CD4-positive, alpha-beta T cell treated with Interleukin-17A for 1 hour (primary cell): Measurements from ENCODE around the gene MACROD2.

ENCODE experiments used
- DNase-seq: peaks from one replicate; pipeline ENCODE4 v3.0.0-alpha.2; 2020

MACROD2 gene

DNA sequence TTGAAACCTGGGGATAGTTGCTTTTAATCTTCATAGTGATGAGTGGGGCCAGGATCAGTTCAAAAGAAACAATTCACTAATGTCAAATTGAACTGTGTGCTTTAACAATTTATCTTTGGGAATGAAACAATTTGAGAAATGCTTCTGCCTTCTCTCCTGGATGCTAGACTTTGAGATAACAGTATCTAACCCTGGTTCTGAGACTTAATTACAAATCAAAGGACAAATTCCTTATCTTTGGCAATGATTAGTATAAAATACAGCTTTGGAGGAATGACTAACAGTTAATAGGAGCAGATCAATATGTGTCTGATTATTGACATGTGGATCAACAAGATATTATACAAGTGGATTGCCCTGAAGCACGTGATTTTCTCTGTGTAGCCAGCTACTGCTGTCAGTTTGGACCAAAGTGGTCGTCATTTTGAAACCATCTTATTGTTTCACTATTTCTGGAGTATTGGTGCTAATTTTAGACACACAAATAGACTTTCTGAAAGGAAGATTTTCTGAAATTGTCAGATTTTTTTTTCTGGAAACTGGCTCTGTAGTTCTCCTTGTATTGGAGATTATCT is 348.3 kb downstream of the MACROD2 start:
- DNase-seq, result no peak

DNA sequence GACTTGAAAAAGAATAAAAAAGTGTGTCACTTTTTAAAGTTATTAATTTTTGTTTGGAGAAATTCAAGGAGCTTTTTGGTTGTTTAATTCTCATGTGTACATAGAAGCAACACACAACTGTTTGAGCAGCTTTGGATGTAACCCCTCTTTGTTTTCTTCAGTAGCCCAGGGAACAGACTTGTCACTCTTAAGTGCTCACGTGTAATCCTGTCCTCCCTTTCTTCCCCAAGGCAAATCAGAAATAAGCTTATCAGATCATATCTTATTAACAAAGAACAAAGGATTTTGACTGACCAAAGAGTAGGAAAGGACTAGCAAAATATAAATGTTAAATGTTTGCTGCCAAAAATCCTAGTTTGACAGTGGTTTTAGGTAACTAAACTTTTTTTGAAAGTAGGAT is 349.4 kb downstream of the MACROD2 start:
- no peak for DNase-seq

DNA sequence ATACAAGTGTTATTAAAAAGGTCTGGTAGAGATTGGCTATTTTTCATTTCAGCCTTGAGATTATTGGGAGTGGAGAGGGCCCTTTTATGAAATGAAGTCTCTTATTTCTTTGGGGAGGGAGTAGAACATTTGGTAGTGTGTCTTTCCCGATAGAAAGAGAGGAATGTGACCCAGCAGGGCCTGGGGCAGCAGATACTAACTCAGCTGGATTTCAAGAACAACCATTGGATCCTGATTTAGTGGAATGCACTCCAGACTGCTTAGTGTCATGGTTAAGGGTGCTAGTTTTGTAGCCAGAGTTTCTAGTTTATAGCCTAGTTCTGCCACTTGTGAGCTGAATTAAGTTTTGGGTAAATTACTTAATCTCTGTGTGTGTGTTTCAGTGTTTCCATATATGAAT is 360.5 kb downstream of the MACROD2 start:
- DNase-seq, result no peak

DNA sequence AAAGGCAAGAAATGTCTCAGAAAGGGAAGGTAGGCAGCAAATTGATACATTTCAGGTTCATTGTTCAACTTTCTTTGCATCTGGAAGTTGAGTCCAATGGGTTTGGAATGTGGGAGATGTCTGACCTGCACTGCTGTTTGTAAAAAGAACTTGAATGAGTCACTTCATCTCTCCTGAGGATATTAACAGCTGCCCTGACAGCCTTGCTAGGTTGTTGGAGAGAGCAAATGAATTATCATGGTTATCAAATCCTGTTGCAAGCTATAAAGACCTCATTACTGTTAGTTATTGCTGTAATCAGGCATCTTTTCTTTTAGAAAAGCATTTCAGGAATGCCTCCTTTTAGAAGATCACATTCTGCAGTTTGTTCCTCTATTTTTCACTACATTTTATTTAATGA is 365.1 kb downstream of the MACROD2 start:
- no peak for DNase-seq

DNA sequence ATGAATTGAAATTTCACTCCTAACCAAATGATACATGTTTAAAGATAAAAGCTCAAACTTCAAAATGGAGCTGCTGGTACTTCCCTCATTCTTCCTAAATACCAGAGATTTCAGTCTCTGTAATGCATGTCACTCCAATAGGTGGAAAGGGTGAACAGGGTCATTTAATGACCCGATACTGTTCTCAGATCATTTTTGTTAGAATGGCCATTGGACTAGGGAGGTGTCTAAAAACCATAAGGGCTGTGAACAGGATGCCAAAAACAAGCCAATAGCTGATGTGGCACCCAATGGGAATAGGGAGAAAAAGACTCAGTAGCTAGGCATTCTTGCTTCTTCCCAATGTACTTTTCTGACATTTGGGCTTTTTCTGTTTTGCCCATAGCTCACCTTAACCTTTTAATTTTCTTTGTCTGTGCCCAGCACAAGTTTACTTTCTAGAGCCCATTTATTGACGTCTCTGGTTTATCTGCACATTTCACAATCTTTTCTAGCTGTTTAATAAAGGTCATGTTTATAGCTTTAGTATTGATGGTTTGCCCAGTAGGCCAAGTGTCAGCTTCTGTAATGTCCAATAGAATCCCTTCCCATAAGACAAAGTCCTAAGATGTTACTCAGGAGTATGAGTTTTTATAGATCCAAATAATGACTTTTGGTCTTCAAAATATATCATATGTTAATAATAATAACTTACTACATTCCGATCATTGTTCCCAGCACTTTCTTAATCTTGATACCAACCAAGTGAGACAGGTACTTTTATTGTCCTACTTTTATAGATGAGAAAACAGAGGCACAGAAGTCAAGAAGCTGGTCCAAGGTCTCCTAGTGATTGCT is 366.4 kb downstream of the MACROD2 start:
- DNase-seq, result no peak

DNA sequence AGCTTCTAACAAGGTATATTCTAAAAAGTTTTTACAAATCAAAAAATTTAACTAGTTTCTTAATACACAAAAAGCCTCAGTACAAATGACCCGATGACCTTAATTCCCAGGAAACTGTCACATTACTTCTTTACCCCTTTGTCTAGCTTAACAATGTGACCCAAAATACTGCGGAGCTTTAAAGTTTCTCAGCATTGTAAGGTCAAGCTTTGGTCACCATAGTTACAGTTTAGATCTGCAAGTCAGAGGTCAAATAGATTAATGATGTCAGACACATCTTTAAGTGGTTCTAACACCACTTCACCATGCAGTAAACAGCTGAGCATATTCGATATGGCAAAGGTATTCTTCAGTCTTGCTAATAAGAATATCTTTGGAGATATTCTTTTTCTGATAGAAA is 378.9 kb downstream of the MACROD2 start:
- no peak for DNase-seq

DNA sequence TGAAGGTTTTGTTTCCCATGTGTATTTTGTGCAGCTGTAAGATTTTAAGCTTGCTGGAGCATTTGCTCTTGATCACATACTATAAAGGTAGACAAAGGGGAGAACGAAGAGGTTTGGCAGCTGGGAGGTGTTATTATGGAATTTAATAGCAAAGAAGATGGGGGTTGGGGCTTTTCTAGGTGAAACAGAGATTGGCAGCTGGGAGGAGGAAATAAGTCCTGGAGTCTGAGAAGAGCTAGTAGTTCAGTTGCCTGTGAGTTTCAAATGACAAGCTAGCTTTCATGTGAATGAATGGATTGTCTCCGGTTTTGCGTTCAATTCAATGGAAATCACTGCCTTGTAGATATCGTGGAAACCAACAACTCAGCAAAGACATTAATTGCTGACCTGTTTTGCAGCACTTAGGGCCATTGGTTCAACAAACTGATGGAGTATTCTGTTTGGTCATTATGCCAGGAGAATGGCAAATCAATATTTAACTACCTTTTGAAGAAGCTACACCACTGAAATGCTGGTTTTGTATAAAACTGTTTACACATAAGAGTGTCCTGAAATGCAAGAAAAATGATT is 380.2 kb downstream of the MACROD2 start:
- no peak for DNase-seq

DNA sequence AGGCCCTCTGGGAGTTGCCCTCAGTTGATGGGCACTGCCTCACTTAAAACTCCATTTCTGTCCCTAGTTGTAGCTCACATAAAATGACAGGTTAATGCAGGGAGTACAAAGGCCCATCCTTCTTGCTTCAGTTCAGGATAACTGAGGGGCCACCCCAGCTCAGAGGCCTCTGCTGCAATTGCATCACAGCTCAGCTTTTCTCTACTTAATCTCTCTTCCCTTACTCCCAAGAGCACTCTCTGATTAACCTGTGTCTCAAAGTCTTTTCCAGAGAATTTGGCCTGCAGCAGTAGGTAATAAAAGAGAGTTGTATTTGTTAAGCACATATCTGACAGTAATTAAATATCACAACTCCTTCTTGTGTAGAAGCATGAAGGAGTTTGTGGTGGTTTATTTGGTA is 383.0 kb downstream of the MACROD2 start:
- DNase-seq, result no peak

DNA sequence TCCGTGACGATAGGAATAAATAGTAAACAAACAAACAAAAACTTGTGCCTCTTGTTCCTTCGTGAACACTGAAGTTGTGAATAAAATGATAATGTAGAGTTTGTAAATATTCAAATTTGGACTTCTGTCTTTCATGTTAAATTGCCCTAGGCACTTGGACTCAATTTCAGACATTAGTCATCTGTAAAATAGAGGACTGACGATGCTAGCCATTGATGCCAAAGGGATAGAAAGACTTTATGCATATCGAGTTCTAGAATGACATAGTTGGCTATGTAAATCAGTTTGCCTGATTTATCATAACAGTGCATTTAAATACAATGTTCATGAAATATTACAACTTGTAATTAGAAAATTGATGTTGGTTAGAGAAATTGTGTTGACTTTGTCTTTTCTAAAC is 388.0 kb downstream of the MACROD2 start:
- no peak for DNase-seq

DNA sequence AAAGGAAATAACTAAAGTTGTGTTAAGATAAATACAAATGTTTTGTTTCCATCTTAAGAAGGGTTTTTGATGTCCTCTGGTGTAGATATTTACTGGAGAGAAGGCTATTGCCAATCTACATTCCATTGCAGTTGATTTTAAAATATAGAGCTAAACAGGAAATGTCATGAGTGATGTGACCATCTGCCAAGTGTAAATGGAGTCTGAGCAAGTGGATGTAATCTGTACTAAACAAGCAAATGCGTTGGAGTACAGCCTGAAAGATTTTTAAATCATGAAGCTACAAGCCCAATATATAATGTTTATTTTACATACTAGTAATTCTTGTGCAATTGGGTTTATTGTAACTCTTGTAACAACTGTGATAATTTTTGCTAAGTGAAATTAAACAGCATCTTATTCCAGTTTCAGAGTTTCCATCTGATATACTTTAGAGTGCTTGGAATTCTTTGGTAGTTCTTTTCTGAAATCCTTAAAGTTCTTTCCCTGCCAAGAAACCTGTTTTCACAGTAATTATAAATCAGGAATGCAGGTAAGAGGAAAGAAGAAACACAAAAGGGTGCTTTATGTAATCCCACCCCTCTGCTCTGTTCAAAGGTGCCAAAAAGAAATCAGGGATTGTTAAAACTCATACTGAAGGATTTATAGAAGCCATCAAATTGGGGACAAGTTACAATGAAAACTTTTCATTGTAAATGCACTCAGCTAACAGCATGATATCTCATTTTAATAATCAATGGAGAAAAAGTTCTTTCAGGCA is 389.3 kb downstream of the MACROD2 start:
- DNase-seq, result no peak

DNA sequence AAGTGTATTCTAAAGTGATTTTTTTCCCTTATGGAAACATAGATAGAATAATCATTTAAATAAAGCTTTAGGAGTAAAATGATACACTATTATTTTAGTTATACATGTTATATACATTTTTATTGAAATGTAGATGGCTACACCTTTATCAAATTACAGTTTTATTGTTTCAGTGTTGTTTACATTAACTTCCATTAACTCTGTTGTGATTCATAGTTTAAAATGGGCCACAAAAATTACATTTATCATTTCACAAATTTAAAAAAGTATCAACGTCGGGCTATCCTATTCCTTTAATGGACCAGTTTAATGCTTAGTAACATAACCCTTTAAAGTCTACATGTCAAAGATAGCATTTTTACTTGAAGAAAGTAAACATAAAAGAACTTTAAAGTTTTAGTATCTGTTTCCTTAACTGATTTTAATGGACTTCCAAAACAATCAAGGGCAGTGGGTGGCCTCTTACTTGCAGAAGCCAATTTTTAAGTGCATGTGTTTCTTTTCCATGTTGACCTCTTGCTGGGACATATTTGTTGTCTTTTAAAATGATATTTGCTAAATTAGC is 389.9 kb downstream of the MACROD2 start:
- no peak for DNase-seq

DNA sequence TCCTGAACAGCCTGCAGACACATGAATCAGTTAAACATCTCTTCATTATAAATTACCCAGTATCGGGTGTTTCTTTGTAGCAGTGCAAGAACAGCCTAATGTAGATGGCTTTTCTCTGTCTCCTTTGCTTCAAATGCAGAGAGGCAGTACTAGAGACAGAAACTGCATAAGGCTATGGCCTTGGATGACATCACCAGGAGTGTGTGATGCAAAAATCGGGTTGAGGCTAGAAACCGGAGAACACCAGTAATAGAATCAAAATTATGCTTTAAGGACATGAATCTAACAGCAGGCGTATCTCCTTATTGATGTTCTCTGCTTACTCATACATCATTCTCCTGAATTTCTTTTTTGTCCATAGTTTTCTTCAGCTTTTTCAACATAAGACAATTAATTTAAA is 391.4 kb downstream of the MACROD2 start:
- DNase-seq, result no peak

DNA sequence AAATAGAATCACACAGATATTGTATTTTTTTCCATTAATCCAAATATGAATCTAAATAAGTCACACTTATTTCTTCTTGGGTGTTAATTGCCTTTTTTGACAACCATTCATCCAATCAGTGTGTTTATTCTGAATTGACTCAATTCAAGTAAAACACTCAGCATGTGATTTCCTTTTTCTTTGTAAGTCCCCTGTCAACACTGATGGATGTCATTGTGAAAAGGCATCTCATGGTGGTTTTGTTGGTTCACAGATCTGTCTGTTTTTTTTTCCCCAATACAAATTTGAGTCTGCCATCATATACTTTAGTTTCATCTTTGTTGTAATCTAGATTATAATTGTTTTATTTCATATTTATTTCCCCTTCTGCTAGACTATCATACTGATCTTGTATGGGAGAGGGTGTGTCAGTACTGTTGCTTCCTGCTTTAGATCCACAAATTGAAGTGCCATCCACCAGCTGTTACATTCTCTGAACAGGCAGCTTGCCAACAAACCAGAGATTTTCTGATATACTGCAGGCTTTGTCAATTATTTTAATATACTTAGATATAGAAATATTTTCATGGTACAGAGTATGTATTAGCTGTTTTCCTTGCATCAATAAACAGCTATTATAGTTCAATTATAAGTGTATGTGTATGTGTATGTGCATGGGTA is 406.3 kb downstream of the MACROD2 start:
- DNase-seq, result no peak

DNA sequence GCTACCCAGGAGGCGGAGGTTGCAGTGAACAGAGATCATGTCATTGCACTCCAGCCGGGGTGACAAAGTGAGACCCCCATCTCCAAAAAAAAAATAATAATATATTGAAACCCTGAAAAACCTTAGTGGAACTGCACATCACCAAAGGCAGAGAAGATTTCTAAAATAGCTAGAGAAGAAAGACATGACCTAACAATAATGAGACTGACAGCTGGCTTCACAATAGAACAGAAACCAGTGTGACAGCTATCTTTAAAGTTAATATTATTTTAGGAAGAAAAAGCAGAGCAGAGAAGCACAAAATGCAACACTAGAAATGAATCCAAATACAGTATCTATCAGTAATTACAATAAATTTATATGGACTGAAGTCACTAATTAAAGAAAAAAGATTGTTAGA is 409.2 kb downstream of the MACROD2 start:
- no peak for DNase-seq

DNA sequence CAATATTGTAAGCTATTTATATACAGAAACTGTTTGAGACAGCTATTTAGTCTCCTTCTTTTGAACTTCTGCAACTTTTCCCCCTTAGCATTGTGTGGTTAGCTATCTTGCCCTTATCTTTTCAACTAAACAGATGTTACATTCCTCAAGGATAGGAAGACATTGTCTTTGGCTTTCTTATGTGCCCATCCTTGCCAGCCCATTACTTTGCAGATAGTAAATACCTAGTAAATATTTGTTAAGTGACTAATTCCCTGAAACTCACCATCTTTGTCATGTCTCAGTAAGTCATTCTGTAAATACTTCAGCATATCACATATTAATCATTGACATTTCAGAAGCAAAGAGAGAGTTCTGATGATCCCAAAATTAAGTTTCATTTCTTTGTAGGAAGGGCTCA is 411.2 kb downstream of the MACROD2 start:
- no peak for DNase-seq

DNA sequence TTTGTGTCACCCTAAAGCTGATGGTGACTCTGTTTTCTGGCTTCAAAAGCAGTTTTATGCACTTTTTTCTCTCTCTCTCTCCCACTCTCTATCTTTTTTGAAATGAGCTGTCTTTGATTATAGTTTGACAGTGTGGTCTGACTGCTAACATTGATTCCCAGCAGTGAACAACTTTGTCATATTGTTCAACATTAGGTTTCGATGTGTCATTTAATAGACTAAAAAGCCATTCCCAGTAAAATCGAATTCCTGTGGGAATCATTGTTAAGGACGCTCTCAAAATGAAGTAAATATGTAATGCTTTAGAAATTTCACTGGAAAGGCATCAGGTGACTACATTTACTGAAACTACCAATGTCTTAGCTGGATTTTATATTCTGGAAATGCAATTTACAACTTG is 412.0 kb downstream of the MACROD2 start:
- DNase-seq, result no peak

DNA sequence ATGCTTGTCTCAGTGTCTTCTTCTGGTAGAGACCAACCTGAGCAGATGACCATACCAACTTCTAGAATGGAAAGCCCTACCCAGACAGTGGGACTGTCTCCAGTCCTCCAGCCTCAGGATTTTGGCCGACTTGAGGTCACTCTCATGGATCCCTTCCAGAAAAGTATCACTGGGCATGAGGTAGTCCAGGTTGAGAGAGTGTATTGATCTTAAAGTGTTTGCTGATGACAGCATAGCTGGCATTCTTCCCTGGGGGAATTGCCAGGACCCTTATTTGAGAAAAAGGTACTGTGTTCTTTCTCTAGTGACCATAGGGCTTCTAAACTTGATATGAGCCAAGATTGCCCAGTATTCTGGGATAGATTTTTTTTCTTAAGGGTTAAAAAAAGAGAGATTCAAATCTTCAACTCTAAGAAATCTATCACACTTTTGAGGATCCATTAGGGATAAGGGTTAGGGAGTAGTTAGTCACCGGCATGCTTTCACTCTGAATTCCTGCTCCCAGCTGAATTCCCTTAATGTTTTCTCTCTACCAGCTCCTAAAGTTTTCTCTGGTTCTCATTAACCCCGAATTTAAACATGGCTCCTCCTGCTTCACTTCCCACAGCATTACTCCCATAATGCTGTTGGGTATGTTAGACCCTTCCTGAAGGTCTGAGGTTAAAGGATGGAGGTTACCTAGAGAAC is 415.7 kb downstream of the MACROD2 start:
- no peak for DNase-seq

DNA sequence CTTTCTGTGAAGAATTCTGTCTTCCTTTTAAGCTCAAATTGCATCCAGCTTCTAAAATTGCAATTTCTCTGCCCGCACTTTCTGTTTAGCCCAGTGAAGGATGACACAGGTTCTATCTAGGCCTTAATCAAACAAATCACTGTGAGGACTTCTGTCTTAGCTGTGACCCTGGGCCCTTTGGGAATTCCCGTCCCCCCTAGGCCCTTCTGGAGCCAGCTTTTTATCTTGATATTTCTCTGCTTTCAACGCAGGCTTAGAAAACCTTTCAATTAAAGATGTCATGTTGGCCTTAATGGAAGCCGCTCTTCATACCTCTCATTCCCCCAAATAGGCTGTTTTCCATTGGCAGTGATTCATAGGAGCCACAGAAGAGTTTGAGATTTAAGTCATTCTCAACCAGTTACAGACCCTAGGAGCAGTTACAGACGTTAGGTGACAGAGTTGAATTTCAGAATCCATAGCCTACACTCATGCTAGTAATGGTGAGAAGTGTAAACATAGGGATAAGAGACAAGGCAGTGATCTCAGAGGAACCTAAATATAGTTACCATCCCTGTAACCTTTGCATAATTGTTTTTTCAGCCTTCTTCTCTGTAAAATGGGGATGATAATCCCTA is 416.9 kb downstream of the MACROD2 start:
- no peak for DNase-seq

DNA sequence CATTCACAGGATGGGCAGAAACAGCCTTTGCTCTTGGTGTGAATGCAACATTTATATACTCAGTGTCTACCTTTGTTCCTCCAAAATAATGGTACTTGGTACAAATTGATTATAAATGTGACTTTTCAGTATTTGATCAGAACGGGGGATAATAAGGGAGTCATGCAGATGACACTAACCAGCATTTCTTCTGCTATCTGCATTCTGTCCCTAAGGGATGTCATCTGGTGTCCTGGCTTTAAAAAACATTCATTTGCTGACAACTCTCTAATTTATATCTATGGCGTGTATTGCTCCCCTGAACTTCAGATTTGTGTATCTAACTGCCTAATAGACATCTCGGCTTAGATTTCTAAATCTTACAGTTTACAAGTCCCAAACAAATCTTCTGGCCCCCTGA is 418.5 kb downstream of the MACROD2 start:
- no peak for DNase-seq

DNA sequence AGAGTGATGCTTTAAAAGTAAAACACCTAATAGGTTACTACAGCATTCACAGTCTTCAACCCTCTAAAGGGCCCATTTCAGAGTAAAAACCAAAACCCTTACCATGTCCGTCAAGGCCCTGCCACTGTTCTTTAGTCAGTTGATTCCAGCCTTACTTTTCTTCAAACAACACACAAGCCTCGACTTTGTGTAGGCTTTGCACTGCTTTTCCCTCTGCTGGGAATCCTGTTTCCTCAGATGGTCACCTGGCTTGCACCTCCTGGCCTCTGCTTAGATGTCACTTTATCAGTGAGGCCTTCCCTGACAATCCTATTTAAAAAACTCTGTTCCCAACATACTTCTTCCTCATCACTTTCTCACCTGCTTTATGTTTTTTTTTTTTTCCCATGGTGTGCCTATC is 419.2 kb downstream of the MACROD2 start:
- no peak for DNase-seq

DNA sequence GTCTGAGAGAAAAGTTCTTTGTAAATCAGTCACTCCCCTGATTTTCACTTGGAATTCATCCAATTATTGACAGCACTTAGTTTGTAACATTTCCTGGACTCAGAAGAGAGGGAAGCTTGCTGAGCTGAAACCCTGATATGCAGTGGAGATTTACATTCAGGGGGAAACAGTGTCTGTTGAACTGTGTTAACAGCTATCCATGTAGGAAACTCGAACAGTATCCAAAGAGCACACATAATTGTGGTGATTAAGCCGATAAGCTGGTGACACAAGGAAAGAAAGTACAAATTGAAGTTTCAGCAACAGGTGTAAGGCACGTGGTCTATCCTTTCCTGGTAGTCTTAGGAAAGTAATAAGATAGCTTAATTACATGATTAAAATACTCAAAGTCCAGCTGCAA is 420.2 kb downstream of the MACROD2 start:
- DNase-seq, result no peak

DNA sequence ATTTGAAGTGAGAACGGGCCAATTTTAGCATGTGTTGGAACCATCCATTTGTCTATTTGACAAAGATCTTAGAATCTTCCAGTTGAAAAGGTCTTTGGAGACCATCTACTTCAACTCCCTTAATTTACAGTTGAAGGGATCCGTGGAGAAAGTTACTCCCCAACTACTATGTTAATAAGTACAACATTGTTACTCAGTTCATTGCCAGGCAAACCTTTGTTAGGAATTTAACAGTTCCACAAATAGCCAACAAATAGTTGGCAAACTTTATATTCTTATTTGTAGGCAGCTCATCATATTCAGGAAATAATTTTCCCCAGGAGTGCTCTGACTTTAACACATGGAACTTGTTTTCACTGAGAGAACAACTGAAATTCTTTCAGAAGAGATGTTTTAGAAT is 423.1 kb downstream of the MACROD2 start:
- DNase-seq, result no peak
